ENCODE measurements around the gene TMTC2. TPM values are rescaled to one million over a fixed set of nuclear protein-coding genes. Genes with fewer than 3 reads are reported as not detected.
A peak's percentile ranks its signal among the peaks of the same experiment; 100 is the strongest.

The TMTC2 gene
- total RNA-seq, 1 donor from 2014 or later = 3.7 TPM

DNA sequence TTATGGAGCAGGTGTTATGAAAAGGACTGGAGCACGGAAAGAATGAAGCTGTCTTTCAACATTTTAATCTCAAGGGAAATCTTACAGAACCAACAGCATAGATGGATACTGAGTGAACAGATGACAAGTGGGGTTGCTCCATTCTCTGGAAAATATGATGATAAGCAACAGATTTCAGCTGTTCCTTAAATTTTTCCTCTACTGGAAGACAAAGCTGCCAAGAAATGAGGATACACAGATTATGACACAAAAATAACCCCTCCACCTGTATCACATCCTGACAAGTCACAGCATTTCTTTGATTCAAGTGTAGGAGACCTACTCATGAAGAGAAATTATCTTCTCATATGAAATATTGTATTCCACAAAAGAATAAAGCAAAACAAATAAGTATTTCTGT, 13.0 kb upstream of the TMTC2 start:
- no peak for DNase-seq
- ATAC-seq (ENCODE audit: poor library complexity) = no peak
- intact Hi-C loops (cut with DNase I) = no loop called here

GRCh38 chr12:82675246-82675645, 11.5 kb upstream of the TMTC2 start:
- DNase-seq (no peak), ATAC-seq (ENCODE audit: poor library complexity) (no peak)
- intact Hi-C loops (cut with DNase I) = no loop called here

GRCh38 chr12:82682326-82682725, 4.4 kb upstream of the TMTC2 start:
- DNase-seq (no peak), ATAC-seq (ENCODE audit: poor library complexity) (no peak)
- intact Hi-C loops (cut with DNase I) = no loop called here

DNA sequence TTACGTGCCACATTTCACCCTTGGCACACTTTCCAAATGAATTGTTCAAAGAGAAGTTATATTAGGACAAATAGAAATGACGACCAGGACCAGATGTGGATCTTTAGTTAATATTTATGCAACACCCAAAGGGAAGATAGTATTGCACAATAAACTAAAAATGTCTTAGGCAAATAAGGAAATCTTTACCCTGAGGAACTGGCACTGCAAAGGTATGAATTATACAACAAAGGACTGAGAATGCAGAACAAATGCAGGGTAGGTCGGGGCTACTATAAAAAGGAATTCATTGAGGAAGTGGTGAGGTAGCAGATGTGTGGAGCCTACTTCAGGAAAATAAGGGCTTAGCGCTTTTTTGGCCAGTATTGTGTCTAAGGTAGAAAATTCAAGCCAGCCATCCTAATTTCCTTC, 3.9 kb upstream of the TMTC2 start:
- no peak for ATAC-seq (ENCODE audit: poor library complexity)
- DNase-seq = no peak
- intact Hi-C loops (cut with DNase I) = no loop called here

DNA sequence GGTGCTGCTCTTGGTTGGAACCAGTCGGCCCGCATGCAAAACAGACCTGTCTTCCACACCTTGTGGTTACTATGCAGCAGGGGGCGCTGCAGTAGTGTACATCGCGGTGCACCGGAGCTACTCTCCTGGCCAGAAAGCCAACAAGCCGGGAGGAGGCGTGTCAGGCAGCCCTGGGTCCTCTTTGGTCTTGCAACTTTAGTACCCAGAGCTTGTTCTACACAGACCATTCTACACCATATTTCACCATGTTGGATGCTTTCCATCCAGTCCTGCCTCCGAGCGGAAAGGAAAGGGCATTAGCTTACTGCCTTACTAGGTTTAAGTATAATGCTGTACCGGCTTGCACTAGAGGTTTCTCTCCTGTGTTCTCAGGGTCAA, 927 bp upstream of the TMTC2 start:
- DNase-seq (peak; percentile 96), ATAC-seq (ENCODE audit: poor library complexity) (peak; percentile 90)
- intact Hi-C loops (cut with DNase I) = no loop called here

DNA sequence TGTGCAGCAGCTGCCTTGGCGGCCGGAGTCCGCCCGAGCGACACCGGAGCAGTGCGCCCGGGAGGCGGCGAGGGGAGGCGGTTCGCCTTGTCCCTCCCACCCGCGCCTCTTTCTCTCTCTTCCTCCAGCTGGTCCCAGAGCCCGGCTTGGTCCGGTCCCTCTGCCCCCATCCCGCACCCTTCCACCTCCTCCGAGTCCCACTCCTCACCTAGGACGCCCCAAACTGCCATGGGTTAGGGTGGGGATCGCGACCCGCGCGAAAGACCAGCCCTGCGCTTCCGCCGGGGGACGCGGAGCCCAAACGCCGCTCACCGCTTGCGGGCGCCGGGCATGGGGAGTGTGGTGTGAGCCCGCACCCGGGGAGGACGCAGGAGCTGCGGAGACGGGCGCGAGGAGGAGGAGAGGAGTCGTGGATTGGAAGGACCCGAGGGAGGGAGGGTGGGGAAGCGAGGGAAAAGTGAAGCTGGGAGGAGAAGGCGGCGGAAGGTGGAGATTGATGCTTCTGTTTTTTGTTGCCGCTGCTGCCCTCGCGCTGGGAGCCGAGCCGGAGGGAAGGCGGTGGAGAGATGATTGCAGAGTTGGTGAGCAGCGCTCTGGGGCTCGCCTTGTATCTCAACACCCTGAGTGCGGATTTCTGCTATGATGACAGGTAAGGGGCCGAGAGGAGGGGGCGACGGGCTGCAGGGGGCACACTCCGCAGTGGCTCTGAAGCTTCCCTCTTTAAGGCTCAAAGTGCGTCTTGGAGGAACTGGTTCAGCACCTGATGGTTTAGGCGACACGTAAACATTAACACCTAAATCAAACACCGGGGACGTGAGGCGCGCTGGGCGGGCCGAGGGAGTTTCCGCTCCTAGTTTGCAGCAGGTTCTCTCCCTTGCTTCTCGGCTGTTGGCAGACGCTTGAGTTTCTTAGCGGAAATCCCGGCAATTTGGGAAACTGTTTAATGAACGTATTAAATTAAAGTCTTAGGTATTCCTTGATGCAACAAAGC, 610 bp downstream of the TMTC2 start:
- intact Hi-C loops (cut with DNase I) = no loop called here
- DNase-seq = peak; percentile 52

DNA sequence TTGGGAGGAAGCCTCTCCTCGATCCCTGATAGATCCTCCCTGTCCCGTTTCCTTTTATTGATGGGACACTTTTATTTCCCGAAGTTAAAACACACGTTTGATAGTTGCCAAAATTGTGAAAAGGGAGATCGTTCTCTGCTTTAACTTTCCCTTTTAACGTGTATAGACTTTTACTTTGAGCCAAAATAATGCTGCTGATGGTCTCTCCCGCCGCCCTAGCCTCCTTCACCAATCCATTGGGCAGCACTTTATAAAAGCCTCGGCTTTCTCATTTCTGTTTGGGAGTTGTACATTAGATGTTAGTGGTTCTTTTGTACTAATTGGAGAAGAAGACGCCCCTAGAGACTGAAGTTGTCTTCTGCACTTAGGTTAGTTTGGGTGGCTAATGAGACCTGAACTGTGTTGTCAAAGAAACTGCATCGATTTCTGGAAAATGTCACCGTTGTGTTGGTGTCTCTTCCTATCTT, 1.4 kb downstream of the TMTC2 start:
- no peak for ATAC-seq (ENCODE audit: poor library complexity)
- DNase-seq = no peak
- intact Hi-C loops (cut with DNase I) = no loop called here

More for the DNA sequence above, 610 bp downstream of the TMTC2 start:
- ATAC-seq (ENCODE audit: poor library complexity) = peak; percentile 70

GRCh38 chr12:82688596-82688995, 1.9 kb downstream of the TMTC2 start:
- DNase-seq (no peak), ATAC-seq (ENCODE audit: poor library complexity) (no peak)
- intact Hi-C loops (cut with DNase I) = no loop called here

DNA sequence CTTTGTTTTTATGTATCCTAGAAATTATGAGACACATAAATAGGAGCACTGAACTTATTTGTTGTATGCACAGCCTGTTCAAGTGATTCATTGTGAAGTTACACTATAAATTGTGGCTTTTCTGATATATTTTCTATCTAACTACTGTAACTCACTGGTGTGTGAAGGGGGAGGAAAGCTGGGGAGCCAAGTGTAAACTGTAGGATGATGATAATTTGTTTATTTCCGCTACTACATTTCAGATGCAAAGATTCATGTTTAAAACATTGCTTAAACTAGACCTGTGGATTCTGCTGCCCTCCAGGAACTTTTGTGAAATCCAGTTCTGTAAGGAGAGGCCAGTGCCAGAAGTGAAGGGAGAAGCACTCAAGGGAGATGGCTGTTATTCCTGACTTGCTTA, 3.3 kb downstream of the TMTC2 start:
- intact Hi-C loops (cut with DNase I) = no loop called here
- ATAC-seq (ENCODE audit: poor library complexity) (no peak), DNase-seq (no peak)

DNA sequence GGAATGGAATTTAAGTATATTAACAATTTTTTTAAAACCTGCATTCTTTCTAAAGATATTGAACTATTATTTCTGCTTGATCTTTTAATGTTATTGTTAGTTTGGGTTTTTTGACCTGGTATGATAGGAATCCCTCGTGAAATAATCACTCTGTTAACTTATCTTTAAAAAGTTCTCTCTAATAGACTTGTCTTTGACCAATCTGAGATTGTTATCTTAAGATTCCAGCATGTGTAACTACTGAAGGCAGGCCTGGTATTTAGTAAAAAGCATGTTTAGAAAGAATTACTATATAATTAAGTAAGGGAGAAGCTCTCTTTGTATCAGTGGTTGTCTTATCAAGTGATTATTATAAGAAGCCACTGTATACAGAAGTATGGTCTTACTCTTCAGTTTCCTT, 4.8 kb downstream of the TMTC2 start:
- ATAC-seq (ENCODE audit: poor library complexity) (no peak), DNase-seq (no peak)
- intact Hi-C loops (cut with DNase I) = no loop called here

- ATAC-seq (ENCODE audit: poor library complexity) (no peak), DNase-seq (no peak)
- intact Hi-C loops (cut with DNase I) = no loop called here
Measured at GRCh38 chr12:82694276-82694675, 7.6 kb downstream of the TMTC2 start.

- no peak for ATAC-seq (ENCODE audit: poor library complexity)
- intact Hi-C loops (cut with DNase I) = no loop called here
- no peak for DNase-seq
Measured at GRCh38 chr12:82694970-82695369, 8.3 kb downstream of the TMTC2 start.

- no peak for ATAC-seq (ENCODE audit: poor library complexity)
- no peak for DNase-seq
- intact Hi-C loops (cut with DNase I) = no loop called here
Measured at GRCh38 chr12:82695531-82695930, 8.8 kb downstream of the TMTC2 start.

GRCh38 chr12:82696543-82696942, 9.8 kb downstream of the TMTC2 start:
- DNase-seq (no peak), ATAC-seq (ENCODE audit: poor library complexity) (no peak)
- intact Hi-C loops (cut with DNase I) = no loop called here

DNA sequence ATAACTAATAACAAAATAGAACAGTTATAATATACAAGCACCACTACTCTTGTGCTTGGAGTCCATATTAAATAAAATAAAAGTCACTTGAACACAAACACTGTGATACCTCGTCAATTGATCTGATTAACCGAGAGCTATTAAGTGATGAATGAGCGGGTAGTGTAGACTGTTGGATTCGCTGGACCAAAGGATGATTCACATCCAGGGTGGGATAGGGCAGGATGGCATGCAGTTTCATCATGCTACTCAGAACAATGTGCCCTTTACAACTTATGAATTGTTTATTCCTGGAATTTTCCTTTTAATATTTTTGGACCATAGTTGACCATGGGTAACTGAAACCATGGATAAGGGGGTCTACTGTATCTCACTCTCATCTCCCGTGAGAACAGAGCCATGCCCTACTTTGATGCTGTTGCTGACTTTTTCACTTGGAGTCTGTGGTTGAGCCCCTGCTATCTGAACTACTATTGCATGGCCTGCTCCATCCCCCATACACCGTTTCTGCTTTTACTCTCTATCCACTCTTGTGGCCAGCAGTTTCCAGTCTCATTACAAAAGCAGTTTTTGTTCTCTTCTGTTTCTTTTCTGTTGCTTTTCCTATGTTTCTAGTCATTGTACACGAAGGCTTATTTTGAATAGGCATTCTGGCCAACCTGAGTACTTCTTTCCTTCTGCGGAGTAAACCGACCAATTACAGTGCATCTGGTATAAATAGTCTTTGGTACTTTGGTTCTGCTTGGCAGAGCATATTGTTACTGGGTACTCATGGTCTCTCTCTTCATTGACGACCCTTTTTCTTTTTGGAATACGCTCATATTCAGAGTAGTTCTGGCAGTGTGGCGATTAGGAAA, 12.2 kb downstream of the TMTC2 start:
- no peak for DNase-seq
- intact Hi-C loops (cut with DNase I) = no loop called here
- no peak for ATAC-seq (ENCODE audit: poor library complexity)

GRCh38 chr12:82705774-82706173, 19.1 kb downstream of the TMTC2 start:
- no peak for DNase-seq
- intact Hi-C loops (cut with DNase I) = no loop called here
- no peak for ATAC-seq (ENCODE audit: poor library complexity)

- DNase-seq (peak; percentile 55), ATAC-seq (ENCODE audit: poor library complexity) (peak; percentile 58)
- intact Hi-C loops (cut with DNase I) = no loop called here
Measured at GRCh38 chr12:82708061-82708879, 21.6 kb downstream of the TMTC2 start.

GRCh38 chr12:82709794-82710355, 23.2 kb downstream of the TMTC2 start:
- ATAC-seq (ENCODE audit: poor library complexity) = no peak
- intact Hi-C loops (cut with DNase I) = no loop called here
- DNase-seq = no peak
